Stimulated activated naive CD8-positive, alpha-beta T cell treated with anti-CD3 and anti-CD28 coated beads, Interleukin-15, Interleukin-2, amounts not matched to agents 100 ng/mL and 50 ng/mL, for 24 hours (primary cell): Measurements from ENCODE around the gene ZNF384.
"Not testable (repeated sequence)": the region's sequence is repeated elsewhere in the genome, so short reads cannot be mapped to it uniquely, and the experiment has no call there.

Experiments used
- H3K27ac Mint-ChIP-seq: one replicate; pipeline ENCODE4 v1.8.0; 2021; ENCODE audit warnings: mild to moderate bottlenecking, mixed read lengths
- H3K27me3 Mint-ChIP-seq: one replicate; pipeline ENCODE4 v1.8.0; 2021; ENCODE audit warnings: mixed read lengths
- H3K36me3 Mint-ChIP-seq: one replicate; pipeline ENCODE4 v1.8.0; 2021; ENCODE audit warnings: low read depth, mixed read lengths
- H3K4me1 Mint-ChIP-seq: one replicate; pipeline ENCODE4 v1.8.0; 2021; ENCODE audit warnings: low read depth, mixed read lengths
- H3K4me3 Mint-ChIP-seq: one replicate; pipeline ENCODE4 v1.8.0; 2021; ENCODE audit warnings: mild to moderate bottlenecking, mixed read lengths
- H3K9me3 Mint-ChIP-seq: one replicate; pipeline ENCODE4 v1.8.0; 2021; ENCODE audit warnings: mixed read lengths

The ZNF384 gene

GRCh38 chr12:6688999-6689882, at the start of gene ZNF384:
Gene ZNF384, minus strand, starts transcription at chr12:6689375. Its CDS starts 9,855 bp downstream, at chr12:6679520.
- Mint-ChIP-seq H3K36me3 (peaks cover 31% of the 10 kb centered on the region), H3K4me3 (peak within 1 kb of the TSS; percentile 98), H3K27ac (peak within 1 kb of the TSS; percentile 93), H3K27me3 (no peaks in the 10 kb centered on the region), H3K9me3 (no peaks in the 10 kb centered on the region), H3K4me1 (peaks cover 60% of the 10 kb centered on the region)

GRCh38 chr12:6736754-6737153, 47.6 kb upstream of the ZNF384 start:
- H3K9me3 Mint-ChIP-seq = no peaks in the 10 kb centered on the region
- peaks cover 7% of the 10 kb centered on the region for H3K4me1 Mint-ChIP-seq
- peaks cover 8% of the 10 kb centered on the region for H3K36me3 Mint-ChIP-seq
- H3K27me3 Mint-ChIP-seq = no peaks in the 10 kb centered on the region
- H3K4me3 Mint-ChIP-seq = no peak overlapping the region
- H3K27ac Mint-ChIP-seq = no peak overlapping the region

- peak overlapping the region; percentile 9 for H3K27ac Mint-ChIP-seq
- H3K36me3 Mint-ChIP-seq = peaks cover 17% of the 10 kb centered on the region
- no peak overlapping the region for H3K4me3 Mint-ChIP-seq
- no peaks in the 10 kb centered on the region for H3K9me3 Mint-ChIP-seq
- H3K27me3 Mint-ChIP-seq = no peaks in the 10 kb centered on the region
- peaks cover 7% of the 10 kb centered on the region for H3K4me1 Mint-ChIP-seq
These were observed 46.4 kb upstream of the ZNF384 start for GRCh38 chr12:6735448-6736191.

GRCh38 chr12:6734506-6735387, 45.6 kb upstream of the ZNF384 start:
- H3K9me3 Mint-ChIP-seq = no peaks in the 10 kb centered on the region
- H3K4me3 Mint-ChIP-seq = no peak overlapping the region

GRCh38 chr12:6730169-6730568, 41.0 kb upstream of the ZNF384 start:
- Mint-ChIP-seq H3K4me1 (peaks cover 8% of the 10 kb centered on the region), H3K4me3 (no peak overlapping the region), H3K9me3 (no peaks in the 10 kb centered on the region), H3K36me3 (peaks cover 55% of the 10 kb centered on the region), H3K27ac (no peak overlapping the region), H3K27me3 (no peaks in the 10 kb centered on the region)

More at GRCh38 chr12:6734506-6735387, 45.6 kb upstream of the ZNF384 start:
- Mint-ChIP-seq H3K27me3 (no peaks in the 10 kb centered on the region), H3K36me3 (peaks cover 24% of the 10 kb centered on the region), H3K4me1 (peaks cover 7% of the 10 kb centered on the region), H3K27ac (no peak overlapping the region)

GRCh38 chr12:6729186-6729585, 40.0 kb upstream of the ZNF384 start:
- Mint-ChIP-seq H3K4me3 (no peak overlapping the region), H3K27ac (no peak overlapping the region), H3K27me3 (no peaks in the 10 kb centered on the region), H3K36me3 (peaks cover 51% of the 10 kb centered on the region), H3K4me1 (peaks cover 17% of the 10 kb centered on the region), H3K9me3 (no peaks in the 10 kb centered on the region)

- H3K27ac Mint-ChIP-seq = peak overlapping the region; percentile 69
- H3K4me1 Mint-ChIP-seq = peaks cover 31% of the 10 kb centered on the region
- peaks cover 37% of the 10 kb centered on the region for H3K36me3 Mint-ChIP-seq
- no peaks in the 10 kb centered on the region for H3K27me3 Mint-ChIP-seq
- H3K4me3 Mint-ChIP-seq = peak overlapping the region; percentile 88
- no peaks in the 10 kb centered on the region for H3K9me3 Mint-ChIP-seq
These were observed 36.2 kb upstream of the ZNF384 start for GRCh38 chr12:6725350-6725749.

GRCh38 chr12:6724409-6724797, 35.2 kb upstream of the ZNF384 start:
- Mint-ChIP-seq H3K27ac (peak overlapping the region; percentile 91), H3K4me1 (peaks cover 31% of the 10 kb centered on the region), H3K27me3 (no peaks in the 10 kb centered on the region), H3K36me3 (peaks cover 27% of the 10 kb centered on the region), H3K4me3 (peak overlapping the region; percentile 88), H3K9me3 (no peaks in the 10 kb centered on the region)

GRCh38 chr12:6723607-6724408, 34.6 kb upstream of the ZNF384 start, which contains the start of gene COPS7A:
Gene COPS7A, plus strand, starts transcription at chr12:6724046. Its CDS starts 611 bp downstream, at chr12:6724657.
- H3K9me3 Mint-ChIP-seq = no peaks in the 10 kb centered on the region
- peaks cover 31% of the 10 kb centered on the region for H3K4me1 Mint-ChIP-seq
- H3K27me3 Mint-ChIP-seq = no peaks in the 10 kb centered on the region
- H3K4me3 Mint-ChIP-seq = peak within 1 kb of the TSS; percentile 88
- H3K27ac Mint-ChIP-seq = peak within 1 kb of the TSS; percentile 91
- peaks cover 21% of the 10 kb centered on the region for H3K36me3 Mint-ChIP-seq

- Mint-ChIP-seq H3K4me1 (peaks cover 31% of the 10 kb centered on the region), H3K27me3 (no peaks in the 10 kb centered on the region), H3K36me3 (peaks cover 14% of the 10 kb centered on the region), H3K9me3 (no peaks in the 10 kb centered on the region), H3K27ac (no peak overlapping the region), H3K4me3 (peak overlapping the region; percentile 88)
These were observed 33.7 kb upstream of the ZNF384 start for GRCh38 chr12:6722863-6723262.

GRCh38 chr12:6716874-6717437, 27.8 kb upstream of the ZNF384 start:
- Mint-ChIP-seq H3K27ac (no peak overlapping the region), H3K4me1 (no peaks in the 10 kb centered on the region), H3K4me3 (no peak overlapping the region), H3K36me3 (no peaks in the 10 kb centered on the region), H3K9me3 (no peaks in the 10 kb centered on the region), H3K27me3 (peaks cover 3% of the 10 kb centered on the region)

GRCh38 chr12:6716031-6716873, 27.1 kb upstream of the ZNF384 start:
- not testable (repeated sequence) for H3K27ac Mint-ChIP-seq, H3K4me1 Mint-ChIP-seq, H3K36me3 Mint-ChIP-seq, H3K9me3 Mint-ChIP-seq, H3K27me3 Mint-ChIP-seq, H3K4me3 Mint-ChIP-seq

GRCh38 chr12:6708960-6709394, 19.8 kb upstream of the ZNF384 start:
- H3K9me3 Mint-ChIP-seq = no peaks in the 10 kb centered on the region
- H3K27ac Mint-ChIP-seq = peak overlapping the region; percentile 75
- H3K4me1 Mint-ChIP-seq = peaks cover 6% of the 10 kb centered on the region
- no peaks in the 10 kb centered on the region for H3K36me3 Mint-ChIP-seq
- H3K27me3 Mint-ChIP-seq = peaks cover 20% of the 10 kb centered on the region
- H3K4me3 Mint-ChIP-seq = peak overlapping the region; percentile 64
